ENCODE measurements around the gene VPS13D. TPM values are rescaled to one million over a fixed set of nuclear protein-coding genes. Genes with fewer than 3 reads are reported as not detected.

Gene VPS13D
- polyA plus RNA-seq, 1 experiment = 22.3 TPM

GRCh38 chr1:12450756-12451559 lies 221.1 kb downstream of the VPS13D start:
- no peaks in the 10 kb centered on the region for H3K27me3 ChIP-seq (ENCODE audit: control insufficient read depth, insufficient read depth, low read length)
- TF ChIP-seq CTCF (IDR thresholded peaks at IDR 0.05; ENCODE audit: insufficient read depth, low read depth, low read length) = no peak
- no peaks in the 10 kb centered on the region for H3K36me3 ChIP-seq (ENCODE audit: control insufficient read depth, insufficient read depth, low read length)
- CTCF ChIA-PET = interaction anchor here (0.6 to 1.0 kb wide), 3 partner anchors 51 to 170 kb away, joined by 3 to 5 read pairs (median 3); no protein-coding TSS in a partner anchor
- no peak for DNase-seq (ENCODE audit: low read depth)
- no peak overlapping the region for H3K4me3 ChIP-seq (ENCODE audit: low read depth, low read length)
- POLR2A ChIA-PET = no interaction called here

- CTCF ChIA-PET = interaction anchor here (0.6 to 1.0 kb wide), 2 partner anchors 51 to 107 kb away, joined by 3 to 5 read pairs; no protein-coding TSS in a partner anchor
- POLR2A ChIA-PET = no interaction called here
- TF ChIP-seq CTCF (IDR thresholded peaks at IDR 0.05; ENCODE audit: insufficient read depth, low read depth, low read length) = no peak
- DNase-seq (ENCODE audit: low read depth) = no peak
- H3K36me3 ChIP-seq (ENCODE audit: control insufficient read depth, insufficient read depth, low read length) = no peaks in the 10 kb centered on the region
- H3K4me3 ChIP-seq (ENCODE audit: low read depth, low read length) = no peak overlapping the region
- no peaks in the 10 kb centered on the region for H3K27me3 ChIP-seq (ENCODE audit: control insufficient read depth, insufficient read depth, low read length)
Measured at GRCh38 chr1:12451560-12451900, 221.7 kb downstream of the VPS13D start.

GRCh38 chr1:12452262-12452661 lies 222.4 kb downstream of the VPS13D start:
- CTCF ChIA-PET = no interaction called here
- TF ChIP-seq CTCF (IDR thresholded peaks at IDR 0.05; ENCODE audit: insufficient read depth, low read depth, low read length) = no peak
- DNase-seq (ENCODE audit: low read depth) = no peak
- H3K36me3 ChIP-seq (ENCODE audit: control insufficient read depth, insufficient read depth, low read length) = no peaks in the 10 kb centered on the region
- POLR2A ChIA-PET = no interaction called here
- H3K4me3 ChIP-seq (ENCODE audit: low read depth, low read length) = no peak overlapping the region
- H3K27me3 ChIP-seq (ENCODE audit: control insufficient read depth, insufficient read depth, low read length) = no peaks in the 10 kb centered on the region

GRCh38 chr1:12453400-12454343 lies 223.8 kb downstream of the VPS13D start:
- Histone ChIP-seq H3K27me3 (ENCODE audit: control insufficient read depth, insufficient read depth, low read length) (no peaks in the 10 kb centered on the region), H3K36me3 (ENCODE audit: control insufficient read depth, insufficient read depth, low read length) (no peaks in the 10 kb centered on the region), H3K4me3 (ENCODE audit: low read depth, low read length) (no peak overlapping the region)
- DNase-seq (ENCODE audit: low read depth) = no peak
- POLR2A ChIA-PET = interaction anchor here (0.8 to 1.0 kb wide), 2 partner anchors 107 to 164 kb away, joined by 4 to 8 read pairs; partner anchors contain the start of gene DHRS3
- no peak for TF ChIP-seq CTCF (IDR thresholded peaks at IDR 0.05; ENCODE audit: insufficient read depth, low read depth, low read length)
- CTCF ChIA-PET = interaction anchor here (0.6 to 1.0 kb wide), 3 partner anchors 23 to 163 kb away, joined by 3 read pairs; no protein-coding TSS in a partner anchor
